GM19043 (cell line): ENCODE measurements around the gene E2F4.
A peak's percentile ranks its signal among the peaks of the same experiment; 100 is the strongest.

Source experiments
- ATAC-seq: cut with Tn5 transposase; IDR thresholded peaks from one replicate; pipeline ENCODE4 v1.9.1; 2021; ENCODE audit warnings: low read depth; ENCODE audit not compliant: unreplicated experiment

The E2F4 gene

DNA sequence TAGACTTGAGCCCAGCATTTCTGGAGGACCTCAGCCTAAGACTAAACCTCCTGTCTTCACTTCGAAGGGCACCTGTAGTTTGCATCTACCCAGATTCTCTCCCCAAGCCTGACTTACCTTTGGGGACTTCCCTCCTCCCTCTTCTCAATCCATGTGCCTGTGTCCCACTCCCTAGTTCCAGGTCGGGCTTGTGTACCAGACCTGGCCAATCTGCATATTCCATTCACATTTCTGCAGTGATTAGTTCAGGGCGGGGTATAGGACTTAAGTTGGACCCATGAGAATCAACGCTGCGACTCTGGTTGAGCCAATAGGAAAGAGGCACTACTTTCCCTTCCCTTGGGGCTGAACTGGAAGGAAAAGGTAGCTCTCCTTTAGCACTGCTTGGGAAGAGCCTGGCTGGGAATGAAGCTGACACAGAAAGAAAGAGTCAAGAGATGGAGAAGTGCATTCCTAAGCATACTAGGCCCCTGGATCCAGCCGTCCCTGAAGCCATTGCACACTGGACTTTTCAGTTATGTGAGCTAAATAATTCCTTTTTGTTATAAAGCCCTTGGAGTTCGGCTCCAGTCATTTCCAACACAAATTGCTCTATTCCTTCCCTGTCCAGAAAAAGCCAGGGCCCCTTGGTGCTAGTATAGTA lies 34.7 kb upstream of the E2F4 start:
- no peak for ATAC-seq

DNA sequence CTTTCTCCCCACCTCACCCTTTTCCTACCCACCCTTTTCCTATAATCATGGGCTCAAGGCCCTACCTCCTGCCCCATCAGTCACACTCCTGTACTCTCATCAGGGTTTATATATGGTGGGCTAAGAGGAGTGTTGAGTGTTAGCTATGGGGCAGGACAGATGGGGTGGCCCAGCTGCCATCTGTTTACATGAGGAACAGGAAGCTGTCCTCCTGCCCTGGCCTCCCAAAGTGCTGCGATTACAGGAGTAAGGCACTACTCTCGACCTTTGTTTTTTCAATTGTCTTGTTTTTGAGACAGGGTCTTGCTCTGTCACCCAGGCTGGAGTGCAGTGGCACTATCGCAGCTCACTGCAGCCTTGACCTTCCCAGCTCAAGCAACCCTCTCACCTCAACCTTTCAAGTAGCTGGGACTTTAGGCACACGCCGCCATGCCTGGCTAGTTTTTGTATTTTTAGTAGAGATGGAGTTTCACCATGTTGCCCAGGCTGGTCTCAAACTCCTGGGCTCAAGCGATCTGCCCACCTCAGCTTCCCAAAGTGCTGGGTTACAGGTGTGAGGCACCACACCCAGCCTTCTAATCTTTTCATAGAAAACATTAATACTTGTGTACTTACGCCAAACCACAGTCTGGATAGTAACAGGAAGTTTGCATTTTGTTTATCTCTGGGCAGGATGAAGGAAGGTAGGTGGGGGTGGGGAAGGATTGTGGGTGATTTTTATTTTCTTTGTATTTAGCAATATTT lies 33.9 kb upstream of the E2F4 start:
- no peak for ATAC-seq

DNA sequence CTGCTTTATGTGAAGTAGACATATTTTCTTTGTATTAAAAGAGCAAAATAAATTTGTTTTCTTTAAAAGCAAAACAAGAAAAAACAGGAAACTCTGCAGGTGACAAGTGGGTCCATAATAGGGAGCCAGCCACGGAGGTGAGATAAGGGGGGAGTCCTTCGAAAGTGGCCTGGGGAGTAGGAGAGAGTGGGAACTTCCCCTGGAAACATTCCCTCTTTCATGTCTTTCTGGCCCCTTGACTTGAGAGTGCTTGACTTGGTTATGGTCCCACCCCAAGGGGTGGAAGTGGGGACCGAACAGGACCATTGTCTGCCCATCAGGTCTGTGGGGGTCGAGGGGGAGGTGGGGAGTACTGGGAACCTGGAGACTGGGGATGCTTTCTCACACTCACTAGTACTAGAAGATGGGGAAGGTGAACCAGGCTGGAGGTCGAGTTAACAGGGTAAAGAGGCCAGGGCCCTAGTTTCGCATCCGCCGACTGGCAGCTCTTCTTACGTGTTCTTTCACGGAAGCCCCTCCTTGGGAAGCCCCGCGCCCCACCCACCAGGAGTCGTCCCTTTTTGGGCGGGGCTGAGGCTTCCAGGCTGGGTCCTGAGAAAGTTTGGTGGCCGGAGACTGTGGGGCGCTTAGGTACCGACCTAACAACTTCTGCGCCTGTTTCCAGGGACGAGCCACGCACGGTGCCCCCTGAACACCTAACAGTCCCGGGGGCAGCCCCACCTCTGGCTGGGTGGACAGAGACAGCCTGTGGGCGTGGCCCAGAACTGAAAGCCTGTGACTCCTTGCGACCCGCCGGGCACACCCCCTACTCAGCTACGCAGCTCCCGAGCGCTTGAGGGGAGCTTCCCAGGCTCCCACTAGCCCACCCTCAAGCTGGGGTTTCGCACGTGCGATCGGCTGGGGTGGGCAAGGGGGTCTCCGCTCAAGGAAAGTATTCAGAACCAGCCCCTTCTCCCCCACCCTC lies 33.0 kb upstream of the E2F4 start:
- ATAC-seq: peak; percentile 22

DNA sequence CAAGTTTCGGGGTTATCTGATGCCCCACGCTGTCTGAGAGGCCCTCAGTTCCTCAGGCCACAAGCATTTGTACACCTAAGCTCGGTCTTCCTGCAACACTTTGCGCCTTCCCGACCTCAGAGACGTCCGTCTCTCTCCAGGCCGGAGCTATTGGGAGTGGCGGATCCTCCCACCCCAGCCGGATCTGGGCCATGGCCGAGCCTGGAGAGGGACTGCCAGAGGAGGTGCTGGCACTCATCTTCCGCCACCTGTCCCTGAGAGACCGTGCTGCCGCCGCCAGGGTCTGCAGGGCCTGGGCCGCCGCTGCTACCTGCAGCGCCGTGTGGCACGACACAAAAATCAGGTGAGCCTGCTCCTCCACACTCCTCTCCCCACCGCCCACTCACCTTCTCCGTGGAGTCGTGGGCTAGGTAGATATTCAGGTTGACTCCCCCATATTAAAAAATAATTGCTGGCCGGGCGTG lies 30.3 kb upstream of the E2F4 start:
- no peak for ATAC-seq

DNA sequence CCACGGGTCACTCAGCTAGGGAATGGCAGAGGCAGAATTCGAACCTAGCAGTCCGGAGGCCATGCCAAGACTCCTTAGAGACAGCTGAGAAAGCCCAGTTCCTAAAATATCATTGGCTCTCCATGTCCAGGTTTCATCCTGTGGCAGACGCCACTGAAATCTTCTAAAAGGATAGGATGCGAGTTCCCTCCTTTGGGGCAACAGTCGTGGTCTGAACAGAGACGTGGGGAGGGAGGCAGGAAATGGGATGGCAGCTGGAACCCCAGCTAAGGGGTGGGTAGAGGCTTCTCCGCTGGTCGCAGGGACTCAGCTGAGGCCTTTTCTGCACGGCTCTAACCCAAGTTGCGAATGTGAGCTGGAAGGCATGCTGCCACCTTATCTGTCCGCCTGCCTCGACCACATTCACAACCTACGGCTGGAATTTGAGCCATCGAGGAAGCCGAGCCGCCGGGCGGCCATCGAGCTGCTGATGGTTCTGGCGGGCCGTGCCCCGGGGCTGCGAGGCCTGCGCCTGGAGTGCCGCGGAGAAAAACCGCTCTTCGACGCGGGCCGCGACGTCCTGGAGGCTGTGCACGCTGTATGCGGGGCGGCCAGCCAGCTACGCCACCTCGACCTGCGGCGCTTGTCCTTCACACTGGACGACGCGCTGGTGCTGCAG lies 29.3 kb upstream of the E2F4 start:
- ATAC-seq: no peak

DNA sequence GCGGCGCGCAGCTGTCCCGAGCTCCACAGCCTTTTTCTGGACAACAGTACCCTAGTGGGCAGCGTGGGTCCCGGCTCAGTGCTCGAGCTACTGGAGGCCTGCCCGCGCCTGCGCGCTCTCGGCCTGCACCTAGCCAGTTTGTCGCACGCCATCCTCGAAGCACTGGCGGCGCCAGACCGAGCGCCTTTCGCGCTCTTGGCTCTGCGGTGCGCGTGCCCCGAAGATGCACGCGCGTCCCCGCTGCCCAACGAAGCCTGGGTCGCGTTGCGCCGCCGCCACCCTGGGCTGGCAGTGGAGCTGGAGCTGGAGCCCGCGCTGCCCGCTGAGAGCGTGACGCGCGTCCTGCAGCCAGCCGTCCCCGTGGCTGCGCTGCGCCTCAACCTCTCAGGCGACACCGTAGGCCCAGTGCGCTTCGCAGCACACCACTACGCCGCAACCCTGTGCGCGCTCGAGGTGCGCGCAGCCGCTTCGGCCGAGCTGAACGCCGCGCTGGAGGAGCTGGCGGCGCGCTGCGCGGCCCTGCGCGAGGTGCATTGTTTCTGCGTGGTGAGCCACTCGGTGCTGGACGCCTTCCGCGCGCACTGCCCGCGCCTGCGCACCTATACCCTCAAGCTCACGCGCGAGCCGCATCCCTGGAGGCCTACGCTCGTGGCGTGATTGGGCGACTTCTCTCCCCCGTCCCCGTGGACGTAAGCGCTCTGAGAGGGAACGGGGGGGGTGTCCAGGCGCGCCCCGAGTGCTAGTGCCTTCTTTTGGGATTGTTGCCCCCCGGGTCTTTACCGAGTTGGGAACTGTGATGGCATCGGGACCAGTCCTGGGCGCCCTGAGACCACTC lies 28.6 kb upstream of the E2F4 start:
- no peak for ATAC-seq

DNA sequence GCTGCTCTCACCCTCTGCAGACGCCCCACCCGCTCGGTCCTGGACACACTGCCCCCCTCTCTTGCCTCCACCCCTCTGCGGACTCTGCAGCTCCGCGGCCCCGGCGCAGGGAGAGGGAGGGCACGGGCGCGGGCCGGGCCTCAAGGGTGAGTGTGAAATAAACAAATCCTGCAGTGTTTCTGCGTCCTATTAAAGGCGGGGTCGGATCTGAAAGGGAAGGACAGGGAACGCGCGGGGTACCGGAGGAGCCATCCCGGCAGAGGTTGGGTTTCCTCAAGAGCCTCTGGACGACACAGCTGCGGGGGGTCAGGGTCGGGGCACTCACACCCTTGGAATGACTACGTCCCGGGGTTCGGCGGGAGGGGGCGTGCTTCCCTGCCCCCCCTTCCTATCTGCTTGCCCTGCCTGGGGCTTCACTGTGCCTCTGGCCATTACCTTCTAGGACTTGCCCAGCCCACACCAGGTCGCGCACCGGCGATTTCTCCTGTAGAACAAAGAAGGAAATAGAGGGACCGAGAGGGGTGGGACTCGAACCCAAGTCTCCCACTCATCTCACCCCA lies 27.9 kb upstream of the E2F4 start:
- ATAC-seq: no peak

DNA sequence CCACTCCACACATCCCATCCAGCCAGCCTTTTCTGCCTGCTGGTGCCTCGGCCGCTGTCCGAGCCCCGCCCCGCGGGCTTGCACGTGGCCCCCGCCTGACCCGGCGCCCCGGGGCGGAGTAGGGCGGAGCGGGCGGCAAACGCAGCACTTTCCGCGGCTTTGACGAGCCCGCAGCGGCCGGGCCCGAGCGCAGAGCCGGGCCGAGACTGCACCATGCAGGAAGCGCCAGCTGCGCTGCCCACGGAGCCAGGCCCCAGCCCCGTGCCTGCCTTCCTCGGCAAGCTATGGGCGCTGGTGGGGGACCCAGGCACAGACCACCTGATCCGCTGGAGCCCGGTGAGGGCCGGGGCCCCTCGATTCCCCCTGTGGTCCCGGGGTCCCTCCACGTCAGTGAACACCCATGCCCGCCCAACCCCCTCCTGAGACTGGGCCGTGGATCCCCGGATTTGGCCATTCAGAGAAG lies 27.3 kb upstream of the E2F4 start, which contains the start of gene HSF4:
TSS of gene HSF4 (plus strand) at position 147 of the 463 bp plus-strand sequence. CDS start at position 214, 67 bp downstream.
- ATAC-seq: no peak

DNA sequence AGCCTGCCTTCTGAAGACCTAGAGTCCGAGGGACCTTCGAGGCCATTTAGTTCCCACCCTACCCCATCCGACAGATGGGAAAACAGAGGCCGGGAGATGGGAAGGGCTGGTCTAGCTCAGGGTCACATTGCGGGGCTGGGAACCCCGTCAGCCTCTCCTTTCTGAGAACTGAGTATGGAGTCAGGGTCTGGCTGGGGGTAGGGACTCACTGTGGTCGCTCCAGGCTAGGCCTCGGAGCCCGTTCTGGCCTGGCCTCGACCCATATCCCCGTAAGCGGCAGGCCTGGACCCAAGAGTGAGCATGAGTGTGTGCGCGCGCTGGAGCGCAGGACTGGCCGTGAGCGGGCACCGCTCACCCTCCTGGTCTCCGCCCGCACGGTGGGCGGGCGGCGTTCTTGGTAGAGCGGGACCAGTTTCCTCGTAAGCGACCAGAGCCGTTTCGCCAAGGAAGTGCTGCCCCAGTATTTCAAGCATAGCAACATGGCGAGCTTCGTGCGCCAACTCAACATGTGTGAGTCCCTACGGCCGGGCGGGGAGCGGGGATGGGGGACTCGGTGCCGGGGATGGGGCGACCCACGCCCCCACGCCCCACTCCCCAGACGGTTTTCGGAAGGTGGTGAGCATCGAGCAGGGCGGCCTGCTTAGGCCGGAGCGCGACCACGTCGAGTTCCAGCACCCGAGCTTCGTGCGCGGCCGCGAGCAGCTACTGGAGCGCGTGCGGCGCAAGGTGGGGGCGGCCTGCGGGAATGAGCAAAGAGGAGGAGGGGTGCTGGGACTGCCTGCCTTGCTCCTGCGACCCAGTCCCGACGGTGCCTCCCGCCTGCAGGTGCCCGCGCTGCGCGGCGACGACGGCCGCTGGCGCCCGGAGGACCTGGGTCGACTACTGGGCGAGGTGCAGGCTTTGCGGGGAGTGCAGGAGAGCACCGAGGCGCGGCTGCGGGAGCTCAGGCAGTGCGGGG lies 26.6 kb upstream of the E2F4 start:
- ATAC-seq: no peak

DNA sequence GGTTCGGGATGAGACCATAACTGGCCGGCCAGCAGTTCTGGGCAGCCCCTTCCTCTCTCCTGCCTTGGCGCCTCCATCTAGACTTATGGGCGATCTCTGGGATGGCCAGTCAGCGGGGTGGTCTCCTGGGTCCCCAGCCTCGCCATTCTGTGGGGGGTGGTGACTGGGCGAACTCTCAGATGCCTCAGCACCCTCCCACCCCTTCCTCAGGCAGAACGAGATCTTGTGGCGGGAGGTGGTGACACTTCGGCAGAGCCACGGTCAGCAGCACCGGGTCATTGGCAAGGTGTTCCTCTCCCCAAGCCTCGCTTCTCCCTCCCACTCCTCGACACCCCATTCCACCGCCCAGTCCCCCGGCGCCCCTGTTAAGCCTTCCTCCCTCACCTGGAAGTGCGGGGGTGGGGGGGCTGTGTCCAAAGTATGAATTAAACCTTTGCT lies 25.8 kb upstream of the E2F4 start:
- no peak for ATAC-seq

DNA sequence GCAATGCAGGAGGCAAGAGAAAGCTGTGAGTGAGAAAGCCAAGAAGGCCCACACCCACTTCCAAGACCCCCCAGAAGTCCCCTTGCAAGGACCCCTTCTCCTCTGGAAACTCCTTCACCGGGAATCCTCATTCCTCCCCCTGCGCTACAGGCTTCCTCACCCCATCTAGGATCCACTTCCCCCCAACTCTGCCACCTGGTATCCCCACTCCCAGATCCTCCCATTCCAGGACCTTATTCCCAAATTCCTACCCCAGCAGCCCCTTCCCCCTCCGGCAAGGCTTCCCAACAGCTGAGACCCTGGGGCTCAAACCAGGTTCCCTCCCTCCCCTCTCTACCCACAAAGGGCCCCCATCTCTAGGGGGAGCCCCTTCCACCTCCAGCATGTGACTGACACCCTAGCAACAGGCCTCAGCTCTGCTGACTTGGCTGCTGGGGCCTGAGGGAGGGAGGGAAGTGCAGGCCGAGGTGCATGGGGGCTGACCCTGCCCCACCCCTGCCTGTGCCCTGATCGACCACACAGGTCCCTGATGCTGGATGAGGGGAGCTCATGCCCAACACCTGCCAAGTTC lies 25.3 kb upstream of the E2F4 start:
- no peak for ATAC-seq

DNA sequence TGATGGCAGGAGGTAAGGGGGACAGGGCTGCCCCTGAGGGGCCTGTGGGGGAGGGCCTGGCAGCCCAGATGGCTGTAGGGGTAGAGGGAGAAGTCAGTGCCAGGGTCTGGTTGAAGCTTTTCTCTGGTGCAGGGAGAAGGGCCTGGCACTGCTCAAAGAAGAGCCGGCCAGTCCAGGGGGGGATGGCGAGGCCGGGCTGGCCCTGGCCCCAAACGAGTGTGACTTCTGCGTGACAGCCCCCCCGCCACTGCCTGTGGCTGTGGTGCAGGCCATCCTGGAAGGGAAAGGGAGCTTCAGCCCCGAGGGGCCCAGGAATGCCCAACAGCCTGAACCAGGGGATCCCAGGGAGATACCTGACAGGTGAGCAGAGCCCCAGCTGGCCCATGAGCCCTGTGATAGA lies 24.4 kb upstream of the E2F4 start:
- ATAC-seq: no peak

DNA sequence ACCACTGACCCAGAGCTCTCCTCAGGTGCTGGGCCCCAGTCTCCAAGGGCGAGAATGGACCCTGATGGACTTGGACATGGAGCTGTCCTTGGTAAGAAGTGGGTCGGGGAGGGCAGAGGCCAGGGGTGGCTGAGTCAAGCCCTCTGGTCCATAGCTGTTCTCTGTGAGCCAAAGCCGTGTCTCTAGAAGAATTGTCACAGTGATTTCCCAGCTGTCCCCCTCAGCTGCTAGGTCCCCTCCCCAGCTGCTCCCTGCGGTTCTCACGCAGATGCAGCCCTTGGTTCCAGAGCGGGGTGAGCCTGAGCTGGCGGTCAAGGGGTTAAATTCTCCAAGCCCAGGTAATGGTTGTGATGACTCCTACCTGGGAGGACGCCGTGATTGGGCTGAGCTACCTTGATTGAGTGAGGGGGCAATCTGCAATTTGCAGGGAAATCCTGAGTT lies 22.9 kb upstream of the E2F4 start:
- no peak for ATAC-seq

DNA sequence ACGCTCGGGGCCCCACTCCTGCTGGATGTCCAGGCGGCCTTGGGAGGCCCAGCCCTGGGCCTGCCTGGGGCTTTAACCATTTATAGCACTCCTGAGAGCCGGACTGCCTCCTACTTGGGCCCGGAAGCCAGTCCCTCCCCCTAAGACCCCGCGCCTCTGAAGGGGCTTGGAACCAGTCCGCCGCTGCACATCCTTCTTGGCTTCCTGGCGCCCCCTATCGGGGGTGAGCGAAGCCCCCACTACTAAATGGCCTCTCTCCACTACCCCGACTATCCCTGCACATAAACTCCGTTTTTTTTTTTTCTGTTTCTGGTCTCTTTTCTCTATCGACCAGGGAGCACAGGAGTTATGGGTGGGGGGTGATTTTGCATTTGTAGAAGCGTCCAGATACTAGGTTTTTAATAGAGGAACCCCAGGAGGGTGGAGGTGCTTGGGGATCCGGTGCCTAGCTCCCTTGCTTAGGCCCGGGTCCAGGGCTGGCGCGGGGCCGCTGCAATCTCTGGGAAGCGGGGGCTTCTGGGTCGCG lies 22.2 kb upstream of the E2F4 start:
- no peak for ATAC-seq

DNA sequence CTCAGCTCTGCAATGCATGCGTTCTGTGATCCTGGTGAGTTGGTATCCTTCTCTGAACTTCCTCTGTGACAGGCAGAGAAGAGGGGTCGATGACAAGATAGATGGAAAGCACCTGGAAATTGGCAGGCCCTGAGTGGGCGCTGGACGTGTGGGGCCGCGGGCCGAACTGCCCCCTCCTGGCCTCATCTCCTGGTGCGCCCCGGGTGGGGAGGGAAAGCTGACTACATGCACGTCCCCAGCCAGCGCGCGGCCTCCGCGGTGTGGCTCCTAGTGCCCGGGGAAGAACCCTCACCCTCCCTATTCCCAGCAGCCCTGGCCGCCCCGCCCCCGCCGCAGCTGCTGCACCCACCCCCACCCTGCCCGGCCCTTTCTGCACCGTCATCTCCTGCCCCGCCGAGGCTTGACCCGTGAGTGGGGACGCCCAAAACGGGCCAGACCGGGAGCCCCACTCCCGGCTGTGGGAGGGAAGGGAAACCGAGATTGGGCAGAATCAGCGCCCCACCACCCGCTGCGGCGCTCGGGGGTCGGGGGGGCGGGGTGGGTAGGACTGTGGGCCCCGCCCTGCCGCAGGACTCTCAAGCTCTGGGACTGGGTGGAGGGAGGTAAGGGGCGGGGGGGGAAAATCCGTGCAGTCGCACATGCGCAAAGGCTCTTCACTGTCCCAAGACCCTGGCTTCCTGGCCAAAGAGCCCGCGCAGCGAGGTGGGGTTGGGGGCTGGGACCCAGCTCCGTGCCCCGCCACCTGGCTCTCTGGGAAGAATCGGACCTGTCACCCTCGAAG lies 21.6 kb upstream of the E2F4 start, which contains the start of gene NOL3:
TSS of gene NOL3 (plus strand) at position 371 of the 781 bp plus-strand sequence.
- peak; percentile 32 for ATAC-seq

DNA sequence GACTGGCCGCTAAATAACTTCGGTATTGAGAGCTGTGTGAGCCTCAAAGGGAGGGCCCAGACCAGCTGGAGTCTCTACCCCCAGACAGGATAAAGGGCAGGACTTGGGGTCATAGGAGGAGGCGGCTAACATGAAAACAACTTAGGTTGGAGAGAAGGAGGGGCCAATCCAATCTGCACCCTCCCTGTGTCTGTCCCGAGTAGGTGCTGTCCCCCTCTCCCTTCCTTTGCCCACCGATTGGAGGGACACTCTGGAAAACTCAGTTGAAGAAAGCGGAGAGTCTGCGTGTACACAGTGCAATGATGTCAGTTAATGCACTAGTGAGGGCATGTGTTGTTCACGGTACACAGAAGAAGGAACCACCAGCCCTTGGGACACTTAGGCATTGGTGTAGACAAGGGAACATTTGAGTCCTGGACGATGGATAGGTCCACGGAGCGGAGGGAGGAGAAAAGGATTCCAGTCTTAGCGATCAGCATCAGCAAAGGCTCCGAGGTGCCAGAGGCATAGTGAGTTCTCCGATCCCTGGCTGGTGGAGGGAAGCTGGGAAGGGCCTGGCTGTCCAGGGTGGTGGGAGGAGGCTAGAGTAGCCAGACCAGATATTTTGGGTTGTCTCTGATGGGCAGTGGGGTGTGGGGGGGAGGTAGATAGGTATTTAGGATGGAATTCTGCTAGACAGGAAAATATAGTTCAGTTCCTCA lies 20.9 kb upstream of the E2F4 start:
- ATAC-seq: no peak
